ENCODE results near the gene PCK1.

- TF ChIP-seq MTF1 (CRISPR knock-in tag; IDR thresholded peaks at IDR 0.05) = no peak
- TF ChIP-seq THAP8 (CRISPR knock-in tag; IDR thresholded peaks at IDR 0.05; ENCODE audit: borderline replicate concordance) = no peak
- TF ChIP-seq POLR2AphosphoS5 (IDR thresholded peaks at IDR 0.05; ENCODE audit: low read depth, low read length) = no peak
- no peak for TF ChIP-seq HNRNPH1 (optimal IDR thresholded peaks at IDR 0.05; ENCODE audit: low read depth, low read length)
- no peak for TF ChIP-seq ZXDC (CRISPR knock-in tag; IDR thresholded peaks at IDR 0.05)
- no peak for TF ChIP-seq ZNF782 (CRISPR knock-in tag; IDR thresholded peaks at IDR 0.05; ENCODE audit: borderline replicate concordance)
- TF ChIP-seq RFX3 (CRISPR knock-in tag; IDR thresholded peaks at IDR 0.05) = no peak
- no peak for TF ChIP-seq ZNF589 (CRISPR knock-in tag; conservative IDR thresholded peaks at IDR 0.05)
Observed at GRCh38 chr20:57583289-57584257, 22.7 kb downstream of the PCK1 start.
